Mesenchymal stem cell (in vitro differentiated cells and primary cell): ENCODE data around the gene CLDN20.

Experiments
- DNase-seq: peaks from one replicate; pipeline ENCODE4 v3.0.0-alpha.2; 2013
- H2AFZ ChIP-seq: one replicate; pipeline ENCODE4 v1.6.1; 2013; ENCODE audit warnings: low read depth, mild to moderate bottlenecking, control low read depth, inconsistent platforms, low read length, moderate library complexity
- H2AK5ac ChIP-seq: 2 replicates; pipeline ENCODE4 v1.6.1; 2013; ENCODE audit warnings: low read length, moderate library complexity, mild to moderate bottlenecking, inconsistent platforms; ENCODE audit not compliant: severe bottlenecking
- H2BK120ac ChIP-seq: one replicate; pipeline ENCODE4 v1.6.1; 2013; ENCODE audit warnings: low read depth, mild to moderate bottlenecking, inconsistent platforms, low read length, moderate library complexity
- H2BK12ac ChIP-seq, 2 experiments: one replicate each; pipeline ENCODE4 v1.6.1; 2013; ENCODE audit warnings: inconsistent platforms in 2 of 2, low read length in 2 of 2, mild to moderate bottlenecking in 2 of 2, moderate library complexity in 2 of 2, control low read depth in 1 of 2
- H2BK15ac ChIP-seq: one replicate; pipeline ENCODE4 v1.6.1; 2013; ENCODE audit warnings: mild to moderate bottlenecking, low read depth, inconsistent platforms; ENCODE audit not compliant: poor library complexity, severe bottlenecking
- H2BK5ac ChIP-seq: 2 replicates; pipeline ENCODE4 v1.6.1; 2013; ENCODE audit warnings: low read depth, mild to moderate bottlenecking, low read length, control low read depth, inconsistent platforms; ENCODE audit not compliant: poor library complexity, severe bottlenecking
- H3K14ac ChIP-seq, 2 experiments: one replicate each; pipeline ENCODE4 v1.6.1; 2013; ENCODE audit warnings: inconsistent platforms in 2 of 2, low read length in 2 of 2, control low read depth in 1 of 2, mild to moderate bottlenecking in 1 of 2, moderate library complexity in 1 of 2
- H3K18ac ChIP-seq, 2 experiments: one replicate each; pipeline ENCODE4 v1.6.1; 2013; ENCODE audit warnings: inconsistent platforms in 2 of 2, low read length in 2 of 2, control low read depth in 1 of 2, low read depth in 1 of 2, mild to moderate bottlenecking in 1 of 2
- H3K23ac ChIP-seq, 2 experiments: one replicate each; pipeline ENCODE4 v1.6.1; 2013; ENCODE audit warnings: inconsistent platforms in 2 of 2, low read length in 2 of 2, mild to moderate bottlenecking in 2 of 2, moderate library complexity in 2 of 2, control low read depth in 1 of 2
- H3K27ac ChIP-seq: 2 replicates; pipeline ENCODE4 v1.5.1; 2013; ENCODE audit warnings: mild to moderate bottlenecking, moderate library complexity, low read length, control low read depth, inconsistent platforms; ENCODE audit not compliant: poor library complexity, severe bottlenecking
- H3K27me3 ChIP-seq, 2 experiments: 2 replicates each; pipeline versions ENCODE4 v1.6.1 to v1.7.0; 2013; ENCODE audit warnings: low read length in 2 of 2, mild to moderate bottlenecking in 2 of 2, moderate library complexity in 2 of 2, control low read depth in 1 of 2, inconsistent platforms in 1 of 2; ENCODE audit not compliant: control insufficient read depth in 1 of 2, insufficient read depth in 1 of 2
- H3K36me3 ChIP-seq, 2 experiments: 2 replicates each; pipeline versions ENCODE4 v1.6.1 to v1.7.0; 2013; ENCODE audit warnings: low read length in 2 of 2, control low read depth in 1 of 2, inconsistent platforms in 1 of 2, low read depth in 1 of 2, mild to moderate bottlenecking in 1 of 2; ENCODE audit not compliant: insufficient read depth in 2 of 2, control insufficient read depth in 1 of 2
- H3K4ac ChIP-seq, 2 experiments: one replicate each; pipeline ENCODE4 v1.6.1; 2013; ENCODE audit warnings: inconsistent platforms in 2 of 2, low read length in 2 of 2, mild to moderate bottlenecking in 2 of 2, moderate library complexity in 2 of 2, control low read depth in 1 of 2, low read depth in 1 of 2
- H3K4me1 ChIP-seq: 2 replicates; pipeline ENCODE4 v1.6.1; 2013; ENCODE audit warnings: low read depth, low read length, control low read depth; ENCODE audit not compliant: control insufficient read depth, insufficient read depth
- H3K4me2 ChIP-seq: 2 replicates; pipeline ENCODE4 v1.6.1; 2013; ENCODE audit warnings: low read length, mild to moderate bottlenecking, inconsistent platforms; ENCODE audit not compliant: poor library complexity, severe bottlenecking
- H3K4me3 ChIP-seq, 2 experiments: 2 replicates each; pipeline versions ENCODE4 v1.5.1 to v1.7.0; 2013; ENCODE audit warnings: low read length in 2 of 2, mild to moderate bottlenecking in 2 of 2, control low read depth in 1 of 2, low read depth in 1 of 2; ENCODE audit not compliant: insufficient read depth in 1 of 2
- H3K79me1 ChIP-seq: replicated peaks from 2 replicates; pipeline ENCODE4 v1.6.1; 2013; ENCODE audit warnings: mild to moderate bottlenecking, control low read depth, low read length, inconsistent platforms; ENCODE audit not compliant: poor library complexity, severe bottlenecking
- H3K9ac ChIP-seq: 2 replicates; pipeline ENCODE4 v1.7.0; 2013; ENCODE audit warnings: mild to moderate bottlenecking, low read length, moderate library complexity
- H3K9me3 ChIP-seq: 2 replicates; pipeline ENCODE4 v1.7.0; 2013; ENCODE audit warnings: mild to moderate bottlenecking, low read length; ENCODE audit not compliant: control insufficient read depth
- H4K8ac ChIP-seq: one replicate; pipeline ENCODE4 v1.6.1; 2013; ENCODE audit warnings: inconsistent platforms, mild to moderate bottlenecking, low read length, moderate library complexity
- H4K91ac ChIP-seq: one replicate; pipeline ENCODE4 v1.6.1; 2013; ENCODE audit warnings: mild to moderate bottlenecking, low read length, inconsistent platforms
- WGBS: methylation state at CpG from one replicate; pipeline ENCODE4 v1.1.7; 2013; ENCODE audit warnings: mixed read lengths; 5-methylcytosine and 5-hydroxymethylcytosine counted together

The CLDN20 gene

GRCh38 chr6:155223646-155224451 lies 40.0 kb upstream of the CLDN20 start:
- Histone ChIP-seq H2BK12ac (no peak overlapping the region), H2BK120ac (no peak overlapping the region), H3K27ac (peak overlapping the region; percentile 48), H3K4me2 (no peak overlapping the region), H3K23ac (no peak overlapping the region), H3K9ac (peak overlapping the region; percentile 10), H2AK5ac (peak overlapping the region; percentile 17), H3K36me3 (no peaks in the 10 kb centered on the region), H3K4me1 (peaks cover 7% of the 10 kb centered on the region), H3K4ac (no peak overlapping the region), H4K91ac (peak overlapping the region; percentile 43), H3K4me3 (no peak overlapping the region), H4K8ac (no peak overlapping the region), H3K14ac (no peak overlapping the region), H2AFZ (no peak overlapping the region), H3K79me1 (no peaks in the 10 kb centered on the region), H3K27me3 (no peaks in the 10 kb centered on the region), H2BK5ac (no peak overlapping the region), H2BK15ac (no peak overlapping the region), H3K18ac (no peak overlapping the region), H3K9me3 (no peaks in the 10 kb centered on the region)
- peak; percentile 89 for DNase-seq
- WGBS = 68% methylated on average over 9 of the region's 12 CpGs

GRCh38 chr6:155224618-155225017 lies 39.2 kb upstream of the CLDN20 start:
- WGBS = 96% methylated on average over 6 of the region's 7 CpGs

GRCh38 chr6:155227046-155227445 lies 36.8 kb upstream of the CLDN20 start:
- H2AK5ac ChIP-seq = no peak overlapping the region

More at GRCh38 chr6:155224618-155225017, 39.2 kb upstream of the CLDN20 start:
- Histone ChIP-seq H3K4me3 (no peak overlapping the region), H3K9ac (no peak overlapping the region), H3K23ac (no peak overlapping the region), H3K9me3 (no peaks in the 10 kb centered on the region), H3K18ac (peak overlapping the region in 1 of 2 experiments; percentile 63), H2BK120ac (no peak overlapping the region), H3K4me1 (peaks cover 7% of the 10 kb centered on the region), H2BK15ac (no peak overlapping the region), H3K4ac (no peak overlapping the region), H3K27me3 (no peaks in the 10 kb centered on the region), H4K8ac (peak overlapping the region; percentile 29), H3K4me2 (no peak overlapping the region), H2AFZ (no peak overlapping the region), H3K79me1 (no peaks in the 10 kb centered on the region), H2BK5ac (no peak overlapping the region), H3K36me3 (no peaks in the 10 kb centered on the region), H3K14ac (no peak overlapping the region), H3K27ac (no peak overlapping the region), H2AK5ac (peak overlapping the region; percentile 27), H4K91ac (no peak overlapping the region), H2BK12ac (peak overlapping the region in 1 of 2 experiments; percentile 50)
- no peak for DNase-seq

GRCh38 chr6:155228546-155229166 lies 35.2 kb upstream of the CLDN20 start:
- H3K23ac ChIP-seq = no peak overlapping the region
- H4K8ac ChIP-seq = no peak overlapping the region
- H3K9me3 ChIP-seq = no peaks in the 10 kb centered on the region
- no peak overlapping the region for H3K4me2 ChIP-seq
- peak overlapping the region; percentile 4 for H4K91ac ChIP-seq
- peaks cover 5% of the 10 kb centered on the region for H3K4me1 ChIP-seq
- no peak overlapping the region for H2AFZ ChIP-seq
- no peak overlapping the region for H3K18ac ChIP-seq
- H2AK5ac ChIP-seq = no peak overlapping the region
- H2BK15ac ChIP-seq = no peak overlapping the region
- peak overlapping the region; percentile 10 for H3K9ac ChIP-seq
- H3K79me1 ChIP-seq = no peaks in the 10 kb centered on the region
- H3K4me3 ChIP-seq = no peak overlapping the region
- H3K14ac ChIP-seq = no peak overlapping the region
- no peaks in the 10 kb centered on the region for H3K36me3 ChIP-seq
- H3K4ac ChIP-seq = no peak overlapping the region
- H3K27ac ChIP-seq = no peak overlapping the region
- WGBS = 95% methylated on average over 13 of the region's 13 CpGs
- no peak overlapping the region for H2BK120ac ChIP-seq
- no peak for DNase-seq
- H2BK5ac ChIP-seq = no peak overlapping the region
- no peak overlapping the region for H2BK12ac ChIP-seq
- no peaks in the 10 kb centered on the region for H3K27me3 ChIP-seq

More at GRCh38 chr6:155227046-155227445, 36.8 kb upstream of the CLDN20 start:
- Histone ChIP-seq H2BK12ac (no peak overlapping the region), H3K23ac (no peak overlapping the region), H2BK120ac (no peak overlapping the region), H3K27me3 (no peaks in the 10 kb centered on the region), H3K4me2 (no peak overlapping the region), H4K91ac (no peak overlapping the region), H2BK15ac (no peak overlapping the region), H3K4ac (no peak overlapping the region), H3K14ac (no peak overlapping the region), H3K4me3 (no peak overlapping the region), H3K9me3 (no peaks in the 10 kb centered on the region), H3K79me1 (no peaks in the 10 kb centered on the region), H3K36me3 (no peaks in the 10 kb centered on the region), H3K9ac (no peak overlapping the region), H3K27ac (no peak overlapping the region), H2AFZ (no peak overlapping the region), H3K4me1 (peaks cover 7% of the 10 kb centered on the region), H3K18ac (no peak overlapping the region), H4K8ac (no peak overlapping the region), H2BK5ac (no peak overlapping the region)
- no peak for DNase-seq
- WGBS = 88% methylated on average over 4 of the region's 4 CpGs
